ENCODE results near the gene MIER2. TPM values are rescaled to one million over a fixed set of nuclear protein-coding genes. Genes with fewer than 3 reads are reported as not detected.
A peak's percentile ranks its signal among the peaks of the same experiment; 100 is the strongest.

The MIER2 gene
- total RNA-seq, 2 donors from 2014 or later = 13.1 to 13.8 TPM

- Mint-ChIP-seq H3K4me3 (no peak overlapping the region), H3K4me1 (no peaks in the 10 kb centered on the region), H3K36me3 (ENCODE audit: low read depth) (peaks cover 3% of the 10 kb centered on the region), H3K27me3 (no peaks in the 10 kb centered on the region), H3K27ac (peak overlapping the region; percentile 54)
- no peaks in the 10 kb centered on the region for H3K9me3 ChIP-seq (ENCODE audit: control insufficient read depth, low read length, poor library complexity, severe bottlenecking)
- ATAC-seq (no peak), DNase-seq (no peak)
Measured at GRCh38 chr19:310781-311496, 33.7 kb downstream of the MIER2 start.

- DNase-seq = no peak
- Mint-ChIP-seq H3K36me3 (ENCODE audit: low read depth) (peaks cover 4% of the 10 kb centered on the region), H3K4me3 (no peak overlapping the region), H3K4me1 (no peaks in the 10 kb centered on the region), H3K27ac (no peak overlapping the region), H3K27me3 (no peaks in the 10 kb centered on the region)
- no peaks in the 10 kb centered on the region for H3K9me3 ChIP-seq (ENCODE audit: control insufficient read depth, low read length, poor library complexity, severe bottlenecking)
- ATAC-seq = no peak
Measured at GRCh38 chr19:310141-310651, 34.4 kb downstream of the MIER2 start.

GRCh38 chr19:309206-309565, 35.4 kb downstream of the MIER2 start:
- no peaks in the 10 kb centered on the region for H3K9me3 ChIP-seq (ENCODE audit: control insufficient read depth, low read length, poor library complexity, severe bottlenecking)
- Mint-ChIP-seq H3K27me3 (no peaks in the 10 kb centered on the region), H3K36me3 (ENCODE audit: low read depth) (peaks cover 5% of the 10 kb centered on the region), H3K4me1 (no peaks in the 10 kb centered on the region), H3K27ac (no peak overlapping the region), H3K4me3 (no peak overlapping the region)
- no peak for DNase-seq
- ATAC-seq = no peak

- Mint-ChIP-seq H3K27me3 (no peaks in the 10 kb centered on the region), H3K4me1 (no peaks in the 10 kb centered on the region), H3K27ac (no peak overlapping the region), H3K36me3 (ENCODE audit: low read depth) (peaks cover 5% of the 10 kb centered on the region), H3K4me3 (no peak overlapping the region)
- no peaks in the 10 kb centered on the region for H3K9me3 ChIP-seq (ENCODE audit: control insufficient read depth, low read length, poor library complexity, severe bottlenecking)
- ATAC-seq = no peak
- DNase-seq = no peak
Measured at GRCh38 chr19:308471-309205, 36.0 kb downstream of the MIER2 start.

- Mint-ChIP-seq H3K27ac (no peak overlapping the region), H3K4me1 (no peaks in the 10 kb centered on the region), H3K27me3 (no peaks in the 10 kb centered on the region), H3K36me3 (ENCODE audit: low read depth) (peaks cover 5% of the 10 kb centered on the region), H3K4me3 (no peak overlapping the region)
- no peak for ATAC-seq
- DNase-seq = no peak
- no peaks in the 10 kb centered on the region for H3K9me3 ChIP-seq (ENCODE audit: control insufficient read depth, low read length, poor library complexity, severe bottlenecking)
Measured at GRCh38 chr19:307793-308420, 36.7 kb downstream of the MIER2 start.

GRCh38 chr19:307111-307531, 37.5 kb downstream of the MIER2 start:
- no peaks in the 10 kb centered on the region for H3K27me3 Mint-ChIP-seq
- peaks cover 5% of the 10 kb centered on the region for H3K36me3 Mint-ChIP-seq (ENCODE audit: low read depth)
- no peak for ATAC-seq
- H3K4me1 Mint-ChIP-seq = no peaks in the 10 kb centered on the region
- DNase-seq = no peak
- no peak overlapping the region for H3K4me3 Mint-ChIP-seq
- no peak overlapping the region for H3K27ac Mint-ChIP-seq
- no peaks in the 10 kb centered on the region for H3K9me3 ChIP-seq (ENCODE audit: control insufficient read depth, low read length, poor library complexity, severe bottlenecking)

GRCh38 chr19:306151-306900, 38.3 kb downstream of the MIER2 start:
- DNase-seq (no peak), ATAC-seq (no peak)
- Mint-ChIP-seq H3K36me3 (ENCODE audit: low read depth) (peaks cover 5% of the 10 kb centered on the region), H3K4me1 (peaks cover 1% of the 10 kb centered on the region), H3K27me3 (no peaks in the 10 kb centered on the region), H3K27ac (no peak overlapping the region), H3K4me3 (no peak overlapping the region)
- no peaks in the 10 kb centered on the region for H3K9me3 ChIP-seq (ENCODE audit: control insufficient read depth, low read length, poor library complexity, severe bottlenecking)

- Mint-ChIP-seq H3K4me1 (peaks cover 3% of the 10 kb centered on the region), H3K36me3 (ENCODE audit: low read depth) (peaks cover 5% of the 10 kb centered on the region), H3K4me3 (no peak overlapping the region), H3K27me3 (no peaks in the 10 kb centered on the region), H3K27ac (no peak overlapping the region)
- ATAC-seq (no peak), DNase-seq (no peak)
- no peaks in the 10 kb centered on the region for H3K9me3 ChIP-seq (ENCODE audit: control insufficient read depth, low read length, poor library complexity, severe bottlenecking)
Measured at GRCh38 chr19:305240-306150, 39.1 kb downstream of the MIER2 start.

- no peaks in the 10 kb centered on the region for H3K9me3 ChIP-seq (ENCODE audit: control insufficient read depth, low read length, poor library complexity, severe bottlenecking)
- peaks cover 38% of the 10 kb centered on the region for H3K27me3 Mint-ChIP-seq
- no peak overlapping the region for H3K4me3 Mint-ChIP-seq
- DNase-seq (no peak), ATAC-seq (no peak)
- peaks cover 8% of the 10 kb centered on the region for H3K4me1 Mint-ChIP-seq
- H3K36me3 Mint-ChIP-seq (ENCODE audit: low read depth) = no peaks in the 10 kb centered on the region
- H3K27ac Mint-ChIP-seq = no peak overlapping the region
Measured at GRCh38 chr19:296476-297225, 47.9 kb downstream of the MIER2 start.

GRCh38 chr19:295687-296370, 48.8 kb downstream of the MIER2 start:
- H3K9me3 ChIP-seq (ENCODE audit: control insufficient read depth, low read length, poor library complexity, severe bottlenecking) = no peaks in the 10 kb centered on the region
- H3K27ac Mint-ChIP-seq = no peak overlapping the region
- no peaks in the 10 kb centered on the region for H3K36me3 Mint-ChIP-seq (ENCODE audit: low read depth)
- ATAC-seq (no peak), DNase-seq (no peak)
- peaks cover 5% of the 10 kb centered on the region for H3K4me1 Mint-ChIP-seq
- peaks cover 38% of the 10 kb centered on the region for H3K27me3 Mint-ChIP-seq
- no peak overlapping the region for H3K4me3 Mint-ChIP-seq

- ATAC-seq (peak; percentile 66), DNase-seq (peak in 1 of 3 donors; percentile 31)
- H3K27me3 Mint-ChIP-seq = peaks cover 39% of the 10 kb centered on the region
- no peaks in the 10 kb centered on the region for H3K9me3 ChIP-seq (ENCODE audit: control insufficient read depth, low read length, poor library complexity, severe bottlenecking)
- H3K4me1 Mint-ChIP-seq = peaks cover 5% of the 10 kb centered on the region
- no peak overlapping the region for H3K27ac Mint-ChIP-seq
- H3K4me3 Mint-ChIP-seq = peak overlapping the region; percentile 31
- H3K36me3 Mint-ChIP-seq (ENCODE audit: low read depth) = no peaks in the 10 kb centered on the region
Measured at GRCh38 chr19:294946-295686, 49.5 kb downstream of the MIER2 start.
